PFSK-1 (cell line): Measurements from ENCODE around the gene SULF2.

ENCODE experiments used
- FOXP2 ChIP-seq: optimal IDR thresholded peaks from 2 replicates; pipeline ENCODE3; 2011; ENCODE audit warnings: borderline replicate concordance, control low read depth, inconsistent platforms; ENCODE audit not compliant: insufficient read depth; ENCODE audit errors: extremely low read length, extremely low read depth
- POLR2AphosphoS5 ChIP-seq: IDR thresholded peaks from 2 replicates; pipeline ENCODE4 v1.6.1; 2012; ENCODE audit warnings: low read depth, mild to moderate bottlenecking, control low read depth, low read length, moderate library complexity
- SIN3A ChIP-seq: IDR thresholded peaks from 2 replicates; pipeline ENCODE4 v1.6.1; 2012; ENCODE audit warnings: mild to moderate bottlenecking, low read length, moderate library complexity, borderline replicate concordance; ENCODE audit not compliant: insufficient read depth
- TAF1 ChIP-seq: IDR thresholded peaks from 2 replicates; pipeline ENCODE4 v1.6.1; 2012; ENCODE audit warnings: low read length, control low read depth, borderline replicate concordance; ENCODE audit not compliant: insufficient read depth
- TF ChIP-seq, protein P1 (sequence below), 2 experiments: IDR thresholded peaks; 2 replicates each; pipeline versions ENCODE4 v1.6.1 to v1.8.0; 2011 to 2012; ENCODE audit warnings: low read depth in 2 of 2, low read length in 2 of 2, control low read depth in 1 of 2, inconsistent platforms in 1 of 2, mild to moderate bottlenecking in 1 of 2, moderate library complexity in 1 of 2; ENCODE audit not compliant: insufficient read depth in 1 of 2

DNA sequence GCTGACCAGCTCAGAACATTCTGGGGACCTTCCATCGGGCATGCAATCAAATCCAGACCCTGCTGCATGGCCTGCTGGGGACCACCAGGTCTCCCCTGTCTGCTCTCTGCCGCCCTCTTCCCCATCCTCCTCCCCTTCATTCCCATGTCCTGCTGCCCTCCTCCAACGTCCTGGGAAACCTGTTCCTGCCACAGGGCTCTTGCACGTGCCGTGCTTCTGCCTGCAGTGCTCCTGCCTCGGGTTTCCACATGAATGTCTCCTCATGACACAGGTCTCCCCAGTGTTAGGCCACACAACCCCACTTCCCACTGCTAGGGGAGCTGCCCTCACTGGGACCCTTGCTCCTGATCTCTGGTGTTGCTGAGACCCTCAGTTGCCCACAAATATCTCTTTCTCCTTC, 37.2 kb downstream of the SULF2 start:
- TF ChIP-seq TAF1 (no peak), POLR2AphosphoS5 (no peak), SIN3A (no peak), FOXP2 (no peak)
- TF ChIP-seq, protein P1, sequence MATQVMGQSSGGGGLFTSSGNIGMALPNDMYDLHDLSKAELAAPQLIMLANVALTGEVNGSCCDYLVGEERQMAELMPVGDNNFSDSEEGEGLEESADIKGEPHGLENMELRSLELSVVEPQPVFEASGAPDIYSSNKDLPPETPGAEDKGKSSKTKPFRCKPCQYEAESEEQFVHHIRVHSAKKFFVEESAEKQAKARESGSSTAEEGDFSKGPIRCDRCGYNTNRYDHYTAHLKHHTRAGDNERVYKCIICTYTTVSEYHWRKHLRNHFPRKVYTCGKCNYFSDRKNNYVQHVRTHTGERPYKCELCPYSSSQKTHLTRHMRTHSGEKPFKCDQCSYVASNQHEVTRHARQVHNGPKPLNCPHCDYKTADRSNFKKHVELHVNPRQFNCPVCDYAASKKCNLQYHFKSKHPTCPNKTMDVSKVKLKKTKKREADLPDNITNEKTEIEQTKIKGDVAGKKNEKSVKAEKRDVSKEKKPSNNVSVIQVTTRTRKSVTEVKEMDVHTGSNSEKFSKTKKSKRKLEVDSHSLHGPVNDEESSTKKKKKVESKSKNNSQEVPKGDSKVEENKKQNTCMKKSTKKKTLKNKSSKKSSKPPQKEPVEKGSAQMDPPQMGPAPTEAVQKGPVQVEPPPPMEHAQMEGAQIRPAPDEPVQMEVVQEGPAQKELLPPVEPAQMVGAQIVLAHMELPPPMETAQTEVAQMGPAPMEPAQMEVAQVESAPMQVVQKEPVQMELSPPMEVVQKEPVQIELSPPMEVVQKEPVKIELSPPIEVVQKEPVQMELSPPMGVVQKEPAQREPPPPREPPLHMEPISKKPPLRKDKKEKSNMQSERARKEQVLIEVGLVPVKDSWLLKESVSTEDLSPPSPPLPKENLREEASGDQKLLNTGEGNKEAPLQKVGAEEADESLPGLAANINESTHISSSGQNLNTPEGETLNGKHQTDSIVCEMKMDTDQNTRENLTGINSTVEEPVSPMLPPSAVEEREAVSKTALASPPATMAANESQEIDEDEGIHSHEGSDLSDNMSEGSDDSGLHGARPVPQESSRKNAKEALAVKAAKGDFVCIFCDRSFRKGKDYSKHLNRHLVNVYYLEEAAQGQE (IDR thresholded peaks at IDR 0.05; ENCODE audit: insufficient read depth in 1 of 2, low read depth in 2 of 2, low read length in 2 of 2) = no peak
